Prostate gland (tissue), 2 donors: ENCODE results near the gene ZSCAN10. TPM values are rescaled to one million over a fixed set of nuclear protein-coding genes. Genes with fewer than 3 reads are reported as not detected.

Experiments
- DNase-seq: peaks from one replicate; pipeline ENCODE4 v3.0.0-alpha.2; 2019; ENCODE audit warnings: low spot score
- H3K27ac ChIP-seq, 2 donors: fragments of 200-600 bp; sonication (generic); 2 replicates each; pipeline ENCODE4 v1.5.1; 2017 to 2019
- H3K27me3 ChIP-seq: fragments of 200-600 bp; sonication (generic); replicated peaks from 2 replicates; pipeline ENCODE4 v1.5.1; 2019; ENCODE audit not compliant: insufficient read depth
- H3K36me3 ChIP-seq, 2 donors: fragments of 200-600 bp; sonication (generic); 1 replicate in 1 of 2; 2 replicates in 1 of 2; pipeline versions ENCODE4 v1.5.1 to v1.8.1; 2017 to 2019
- H3K4me1 ChIP-seq: fragments of 200-600 bp; sonication (generic); replicated peaks from 2 replicates; pipeline ENCODE4 v1.5.1; 2019
- H3K4me3 ChIP-seq, 2 donors: fragments of 200-600 bp; sonication (generic); 2 replicates each; pipeline ENCODE4 v1.5.1; 2017 to 2019
- H3K9me3 ChIP-seq: fragments of 200-600 bp; sonication (generic); 2 replicates; pipeline ENCODE4 v1.5.1; 2017
- CTCF ChIP-seq, 4 experiments: fragments of 200-600 bp in 2 of 4; fragments of 450-650 bp in 2 of 4; sonication (generic) in 2 of 4; IDR thresholded peaks; 1 replicate in 3 of 4; 2 replicates in 1 of 4; pipeline ENCODE4 v1.5.1; 2016 to 2019; ENCODE audit warnings: antibody characterized with exemption in 4 of 4, mild to moderate bottlenecking in 2 of 4, moderate library complexity in 2 of 4
- POLR2A ChIP-seq: fragments of 450-650 bp; IDR thresholded peaks from one replicate; pipeline ENCODE4 v1.6.1; 2016; ENCODE audit warnings: antibody characterized with exemption, mild to moderate bottlenecking
- POLR2AphosphoS5 ChIP-seq: sonication (generic); formaldehyde crosslinking; IDR thresholded peaks from one replicate; pipeline ENCODE4 v1.6.1; 2017; ENCODE audit warnings: antibody characterized with exemption
- WGBS: methylation state at CpG from one replicate; pipeline ENCODE4 v1.1.5; 2018; 5-methylcytosine and 5-hydroxymethylcytosine counted together
- intact Hi-C: fragments of 100-400 bp; cut with DNase I; formaldehyde crosslinking; loops from one replicate; pipeline ENCODE4 v1.14.2; 2022
- total RNA-seq, 2 donors: library from RNA; depleted of rRNA; stranded (reverse); fragments of >200 nt; gene quantifications; one replicate each; pipeline ENCODE4 v1.1.0, GENCODE V29; 2016

ZSCAN10 gene
- total RNA-seq, 2 donors from 2014 or later: 0.57 TPM; not detected in 1

- Histone ChIP-seq H3K4me3 (peak within 1 kb of the TSS; percentile 6 to 7), H3K27me3 (no peaks in the 10 kb centered on the region), H3K36me3 (no peaks in the 10 kb centered on the region), H3K9me3 (no peaks in the 10 kb centered on the region), H3K4me1 (no peaks in the 10 kb centered on the region), H3K27ac (peak within 1 kb of the TSS; percentile 40 to 50)
- no peak for DNase-seq
- intact Hi-C loops: no loop called here
- WGBS: 42% methylated on average over 13 of the region's 13 CpGs
- TF ChIP-seq POLR2AphosphoS5 (peak; percentile 52), CTCF (IDR thresholded peaks at IDR 0.05) (no peak), POLR2A (no peak)
Observed at GRCh38 chr16:3065069-3065741, 33.9 kb downstream of the ZSCAN10 start, which contains the start of gene IL32. Gene IL32, plus strand, starts transcription at chr16:3065640. Its CDS starts 172 bp downstream, at chr16:3065812.

GRCh38 chr16:3063625-3064386 lies 35.3 kb downstream of the ZSCAN10 start:
- Histone ChIP-seq H3K9me3 (no peaks in the 10 kb centered on the region), H3K4me3 (no peak overlapping the region), H3K27ac (no peak overlapping the region), H3K27me3 (no peaks in the 10 kb centered on the region), H3K4me1 (peaks cover 4% of the 10 kb centered on the region), H3K36me3 (no peaks in the 10 kb centered on the region)
- DNase-seq: no peak
- intact Hi-C loops: no loop called here
- WGBS: 89% methylated on average over 8 of the region's 8 CpGs
- TF ChIP-seq POLR2AphosphoS5: no peak

GRCh38 chr16:3062553-3062952 lies 36.5 kb downstream of the ZSCAN10 start:
- H3K36me3 ChIP-seq: no peaks in the 10 kb centered on the region
- peaks cover 7% of the 10 kb centered on the region for H3K4me1 ChIP-seq
- no peak overlapping the region for H3K27ac ChIP-seq
- WGBS: 83% methylated on average over 6 of the region's 6 CpGs
- TF ChIP-seq CTCF (IDR thresholded peaks at IDR 0.05) (no peak), POLR2AphosphoS5 (no peak), POLR2A (no peak)
- DNase-seq: no peak
- H3K4me3 ChIP-seq: no peak overlapping the region
- intact Hi-C loops: no loop called here
- H3K9me3 ChIP-seq: no peaks in the 10 kb centered on the region
- H3K27me3 ChIP-seq: no peaks in the 10 kb centered on the region

GRCh38 chr16:3060339-3061127 lies 38.6 kb downstream of the ZSCAN10 start:
- no peak for DNase-seq
- no peak overlapping the region for H3K27ac ChIP-seq
- H3K4me1 ChIP-seq: peaks cover 7% of the 10 kb centered on the region
- TF ChIP-seq POLR2A (no peak), CTCF (IDR thresholded peaks at IDR 0.05) (no peak), POLR2AphosphoS5 (no peak)
- H3K4me3 ChIP-seq: no peak overlapping the region
- WGBS: 74% methylated on average over 14 of the region's 14 CpGs
- H3K9me3 ChIP-seq: no peaks in the 10 kb centered on the region
- no peaks in the 10 kb centered on the region for H3K27me3 ChIP-seq
- intact Hi-C loops: loop anchor here (2.0 kb wide), 1 partner anchor 106 kb away; no protein-coding TSS in a partner anchor
- no peaks in the 10 kb centered on the region for H3K36me3 ChIP-seq

GRCh38 chr16:3059723-3060242 lies 39.3 kb downstream of the ZSCAN10 start:
- no peak for TF ChIP-seq POLR2A
- no peak for TF ChIP-seq CTCF (IDR thresholded peaks at IDR 0.05)
- TF ChIP-seq POLR2AphosphoS5: no peak
- Histone ChIP-seq H3K9me3 (no peaks in the 10 kb centered on the region), H3K36me3 (no peaks in the 10 kb centered on the region), H3K27ac (peak overlapping the region; percentile 74 to 76), H3K27me3 (no peaks in the 10 kb centered on the region), H3K4me1 (peaks cover 7% of the 10 kb centered on the region), H3K4me3 (peak overlapping the region; percentile 92 to 93)
- DNase-seq: no peak
- intact Hi-C loops: loop anchor here (2.0 to 5.0 kb wide), 2 partner anchors 68 to 107 kb away; no protein-coding TSS in a partner anchor
- WGBS: 57% methylated on average over 9 of the region's 9 CpGs
